Left ventricle myocardium inferior (tissue), 1 donor: ENCODE data around the gene MAGI1. TPM values are rescaled to one million over a fixed set of nuclear protein-coding genes. Genes with fewer than 3 reads are reported as not detected.

ENCODE experiments used
- DNase-seq: peaks from one replicate; pipeline ENCODE4 v3.0.0-alpha.2; 2020
- H3K27ac ChIP-seq: fragments of 200-600 bp; replicated peaks from 2 replicates; pipeline ENCODE4 v1.8.0; 2021
- H3K27me3 ChIP-seq: fragments of 200-600 bp; 2 replicates; pipeline ENCODE4 v1.8.0; 2021; ENCODE audit warnings: low read depth
- H3K36me3 ChIP-seq: fragments of 200-600 bp; 2 replicates; pipeline ENCODE4 v1.8.0; 2021
- H3K4me1 ChIP-seq: fragments of 200-600 bp; 2 replicates; pipeline ENCODE4 v1.8.0; 2021
- H3K4me3 ChIP-seq: fragments of 200-600 bp; 2 replicates; pipeline ENCODE4 v1.8.0; 2021; ENCODE audit warnings: mild to moderate bottlenecking, moderate library complexity
- H3K9me3 ChIP-seq: fragments of 200-600 bp; replicated peaks from 2 replicates; pipeline ENCODE4 v1.8.0; 2021
- intact Hi-C: fragments of 100-400 bp; cut with micrococcal nuclease; formaldehyde crosslinking; loops from one replicate; pipeline ENCODE4 v1.11.0; 2022
- total RNA-seq: library from RNA; stranded (reverse); fragmentation: NEBNext Ultra II Directional; extraction: Animal tissue kit (Norgen Biotek cat#: 25700); gene quantifications from one replicate; pipeline ENCODE4 v1.2.1, GENCODE V29; 2021
- TF ChIP-seq, protein P1 (sequence below): fragments of 200-600 bp; IDR thresholded peaks from 2 replicates; pipeline ENCODE4 v1.8.0; 2021; ENCODE audit warnings: antibody characterized with exemption, mild to moderate bottlenecking, borderline replicate concordance
- donor health status: DM: no; HTN: yes; CAD: no; lungs with severe emphysema.

The MAGI1 gene
- total RNA-seq, 1 donor from 2014 or later: 36.6 TPM

DNA sequence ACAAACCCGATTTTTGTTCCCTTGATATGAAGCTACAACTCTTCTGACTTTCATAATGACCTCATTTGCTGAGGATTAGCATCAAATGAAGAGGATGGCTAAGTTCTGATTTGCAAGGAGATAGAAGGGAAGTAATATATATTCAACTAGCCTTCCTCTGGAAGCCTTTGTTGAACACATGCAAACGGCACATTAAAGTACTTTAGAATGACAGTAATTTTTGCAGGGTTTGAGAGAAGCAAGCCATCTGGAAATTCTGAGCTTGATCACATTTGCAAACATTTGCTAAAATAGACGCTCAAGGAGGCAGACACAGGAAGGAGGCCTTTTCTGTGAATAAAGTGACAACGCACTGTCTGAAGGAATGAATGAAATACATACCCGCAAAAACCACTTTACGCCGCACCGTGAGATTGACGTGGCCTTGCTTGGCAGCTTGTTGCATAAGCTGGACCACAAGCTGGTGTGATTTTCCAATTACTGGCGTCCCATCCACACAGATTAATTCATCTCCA lies 657.2 kb downstream of the MAGI1 start:
- DNase-seq: no peak
- Histone ChIP-seq H3K36me3 (peaks cover 58% of the 10 kb centered on the region), H3K27ac (no peak overlapping the region), H3K9me3 (no peaks in the 10 kb centered on the region), H3K27me3 (no peaks in the 10 kb centered on the region), H3K4me3 (no peak overlapping the region), H3K4me1 (no peaks in the 10 kb centered on the region)
- TF ChIP-seq, protein P1, sequence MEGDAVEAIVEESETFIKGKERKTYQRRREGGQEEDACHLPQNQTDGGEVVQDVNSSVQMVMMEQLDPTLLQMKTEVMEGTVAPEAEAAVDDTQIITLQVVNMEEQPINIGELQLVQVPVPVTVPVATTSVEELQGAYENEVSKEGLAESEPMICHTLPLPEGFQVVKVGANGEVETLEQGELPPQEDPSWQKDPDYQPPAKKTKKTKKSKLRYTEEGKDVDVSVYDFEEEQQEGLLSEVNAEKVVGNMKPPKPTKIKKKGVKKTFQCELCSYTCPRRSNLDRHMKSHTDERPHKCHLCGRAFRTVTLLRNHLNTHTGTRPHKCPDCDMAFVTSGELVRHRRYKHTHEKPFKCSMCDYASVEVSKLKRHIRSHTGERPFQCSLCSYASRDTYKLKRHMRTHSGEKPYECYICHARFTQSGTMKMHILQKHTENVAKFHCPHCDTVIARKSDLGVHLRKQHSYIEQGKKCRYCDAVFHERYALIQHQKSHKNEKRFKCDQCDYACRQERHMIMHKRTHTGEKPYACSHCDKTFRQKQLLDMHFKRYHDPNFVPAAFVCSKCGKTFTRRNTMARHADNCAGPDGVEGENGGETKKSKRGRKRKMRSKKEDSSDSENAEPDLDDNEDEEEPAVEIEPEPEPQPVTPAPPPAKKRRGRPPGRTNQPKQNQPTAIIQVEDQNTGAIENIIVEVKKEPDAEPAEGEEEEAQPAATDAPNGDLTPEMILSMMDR: no peak
- intact Hi-C loops: no loop called here

GRCh38 chr3:65379223-65379622 lies 659.5 kb downstream of the MAGI1 start:
- no peak overlapping the region for H3K27ac ChIP-seq
- DNase-seq: no peak
- intact Hi-C loops: no loop called here

GRCh38 chr3:65377637-65378036 lies 661.1 kb downstream of the MAGI1 start:
- no peaks in the 10 kb centered on the region for H3K9me3 ChIP-seq
- DNase-seq: no peak
- no peaks in the 10 kb centered on the region for H3K4me1 ChIP-seq
- H3K4me3 ChIP-seq: no peak overlapping the region
- no peak overlapping the region for H3K27ac ChIP-seq
- H3K27me3 ChIP-seq: no peaks in the 10 kb centered on the region
- intact Hi-C loops: no loop called here
- TF ChIP-seq, protein P1: no peak
- peaks cover 53% of the 10 kb centered on the region for H3K36me3 ChIP-seq

More at GRCh38 chr3:65379223-65379622, 659.5 kb downstream of the MAGI1 start:
- Histone ChIP-seq H3K36me3 (peaks cover 66% of the 10 kb centered on the region), H3K27me3 (no peaks in the 10 kb centered on the region), H3K4me3 (no peak overlapping the region), H3K9me3 (no peaks in the 10 kb centered on the region), H3K4me1 (no peaks in the 10 kb centered on the region)
- TF ChIP-seq, protein P1: no peak

GRCh38 chr3:65376426-65376825 lies 662.3 kb downstream of the MAGI1 start:
- Histone ChIP-seq H3K36me3 (peaks cover 45% of the 10 kb centered on the region), H3K4me1 (no peaks in the 10 kb centered on the region), H3K27me3 (no peaks in the 10 kb centered on the region), H3K27ac (no peak overlapping the region), H3K4me3 (no peak overlapping the region), H3K9me3 (no peaks in the 10 kb centered on the region)
- intact Hi-C loops: no loop called here
- DNase-seq: no peak
- TF ChIP-seq, protein P1: no peak

DNA sequence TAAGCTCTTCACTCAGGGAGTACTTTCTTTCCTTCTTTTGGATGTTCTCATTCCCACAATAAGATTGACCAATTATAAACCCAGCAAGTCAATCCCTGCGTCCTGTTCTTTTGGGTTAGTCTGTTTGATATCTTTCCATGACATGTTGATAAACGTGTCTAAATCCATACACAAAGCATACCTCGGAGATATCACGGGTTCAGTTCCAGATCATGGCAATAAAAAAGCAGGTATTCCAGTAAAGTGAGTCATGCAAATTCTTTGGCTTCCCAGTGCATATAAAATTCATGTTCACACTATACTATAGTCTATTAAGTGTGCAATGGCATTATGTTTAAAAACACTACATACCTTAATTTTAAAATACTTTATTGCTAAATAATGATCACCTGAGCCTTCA lies 667.7 kb downstream of the MAGI1 start:
- Histone ChIP-seq H3K4me1 (no peaks in the 10 kb centered on the region), H3K27me3 (no peaks in the 10 kb centered on the region), H3K36me3 (peaks cover 16% of the 10 kb centered on the region), H3K27ac (no peak overlapping the region), H3K4me3 (no peak overlapping the region), H3K9me3 (no peaks in the 10 kb centered on the region)
- intact Hi-C loops: no loop called here
- TF ChIP-seq, protein P1: no peak
- DNase-seq: no peak
